Spleen (tissue), 11 donors: Measurements from ENCODE around the gene CD9. TPM values are rescaled to one million over a fixed set of nuclear protein-coding genes. Genes with fewer than 3 reads are reported as not detected.

Experiments used
- DNase-seq: peaks from one replicate; pipeline ENCODE4 v3.0.0-alpha.2; 2020
- H3K27ac ChIP-seq, 8 donors: fragments of 200-600 bp; sonication (generic) in 7 of 8; 1 replicate in 4 of 8; 2 replicates in 4 of 8; pipeline versions ENCODE4 v1.5.0 to v1.8.0; 2016 to 2021; ENCODE audit warnings: inconsistent platforms in 4 of 8, mild to moderate bottlenecking in 4 of 8, moderate library complexity in 1 of 8
- H3K27me3 ChIP-seq, 7 donors: fragments of 200-600 bp; sonication (generic) in 6 of 7; replicated peaks in 1 of 7; 1 replicate in 4 of 7; 2 replicates in 3 of 7; pipeline versions ENCODE4 v1.5.0 to v1.8.0; 2016 to 2021; ENCODE audit warnings: inconsistent platforms in 3 of 7, mild to moderate bottlenecking in 1 of 7
- H3K36me3 ChIP-seq, 6 donors: fragments of 200-600 bp; sonication (generic) in 5 of 6; 1 replicate in 4 of 6; 2 replicates in 2 of 6; pipeline versions ENCODE4 v1.5.0 to v1.8.0; 2016 to 2021; ENCODE audit warnings: inconsistent platforms in 2 of 6
- H3K4me1 ChIP-seq, 6 donors: fragments of 200-600 bp; sonication (generic) in 5 of 6; 1 replicate in 3 of 6; 2 replicates in 3 of 6; pipeline versions ENCODE4 v1.5.0 to v1.8.0; 2016 to 2021; ENCODE audit warnings: inconsistent platforms in 3 of 6
- H3K4me3 ChIP-seq, 8 donors: fragments of 200-600 bp; sonication (generic) in 7 of 8; 1 replicate in 4 of 8; 2 replicates in 4 of 8; pipeline versions ENCODE4 v1.5.0 to v1.8.0; 2016 to 2021; ENCODE audit warnings: inconsistent platforms in 4 of 8, mild to moderate bottlenecking in 4 of 8, moderate library complexity in 2 of 8
- H3K9me3 ChIP-seq, 8 donors: fragments of 200-600 bp; sonication (generic) in 7 of 8; 1 replicate in 4 of 8; 2 replicates in 4 of 8; pipeline versions ENCODE4 v1.5.0 to v1.8.0; 2016 to 2021; ENCODE audit warnings: inconsistent platforms in 4 of 8
- CTCF ChIP-seq, 11 experiments: fragments of 200-600 bp in 7 of 11; fragments of 450-650 bp in 4 of 11; sonication (generic) in 4 of 11; IDR thresholded peaks in 8 of 11; conservative IDR thresholded peaks in 3 of 11; 1 replicate in 7 of 11; 2 replicates in 4 of 11; pipeline versions ENCODE4 v1.4.0 to v1.8.0; 2016 to 2021; ENCODE audit warnings: antibody characterized with exemption in 11 of 11, inconsistent platforms in 4 of 11, mild to moderate bottlenecking in 1 of 11
- POLR2A ChIP-seq, 3 donors: fragments of 450-650 bp; IDR thresholded peaks; one replicate each; pipeline ENCODE4 v1.5.1; 2017; ENCODE audit warnings: antibody characterized with exemption in 3 of 3, mild to moderate bottlenecking in 1 of 3
- POLR2AphosphoS5 ChIP-seq, 3 donors: sonication (generic); formaldehyde crosslinking; IDR thresholded peaks; one replicate each; pipeline ENCODE4 v1.5.1; 2017; ENCODE audit warnings: antibody characterized with exemption in 3 of 3
- WGBS, 5 donors: extraction: QIAGEN DNeasy Blood & Tissue Kit in 3 of 5; methylation state at CpG; one replicate each; pipeline versions ENCODE4 v1.1.5 to v1.1.7; 2013 to 2018; 5-methylcytosine and 5-hydroxymethylcytosine counted together
- intact Hi-C: fragments of 100-400 bp; cut with DNase I; formaldehyde crosslinking; loops from one replicate; pipeline ENCODE4 v1.15.0; 2023; ENCODE audit warnings: low total_unique reads
- polyA plus RNA-seq, 3 donors: library from polyadenylated mRNA; stranded (reverse); fragments of 200-250 nt; gene quantifications; one replicate each; pipeline ENCODE4 v1.2.1, GENCODE V29; 2013
- total RNA-seq, 7 donors: library from RNA; depleted of rRNA in 3 of 7; stranded (reverse); fragments of >200 nt in 3 of 7; fragmentation: NEBNext Ultra II Directional in 4 of 7; extraction: Animal tissue kit (Norgen Biotek cat#: 25700) in 4 of 7; gene quantifications; one replicate each; pipeline versions ENCODE4 v1.1.0 to v1.2.1, GENCODE V29; 2016 to 2021
- donor health status: healthy with polysubstance abuse.
- donor health status: DM: no; HTN: no; CAD: no; lungs with moderate emphysema.
- donor health status: DM: no; HTN: no; CAD: no.
- donor health status: Bipolar disorder and iron deficiency.
- donor health status: healthy.
- donor health status: DM: no; HTN: no; CAD: no.
- donor health status: DM: yes; HTN: yes; CAD: no.

Gene CD9
- total and polyA plus RNA-seq, 10 donors: 16.2 to 113 (median 68.9) TPM

GRCh38 chr12:6269986-6270385, 69.8 kb downstream of the CD9 start:
- 91 to 98% (median 96%) methylated on average over 16 of the region's 16 CpGs for WGBS, 5 donors
- intact Hi-C loops: no loop called here
- H3K27ac ChIP-seq: no peak overlapping the region
- H3K4me1 ChIP-seq: peaks cover 0 to 11% (median 3%) of the 10 kb centered on the region in 6 donors
- peak; percentile 23 for DNase-seq
- TF ChIP-seq POLR2AphosphoS5 (IDR thresholded peaks at IDR 0.05): no peak
- no peak for TF ChIP-seq CTCF (IDR thresholded peaks at IDR 0.05 in 8 of 11, conservative IDR thresholded peaks at IDR 0.05 in 3 of 11)
- TF ChIP-seq POLR2A (IDR thresholded peaks at IDR 0.05): no peak
- H3K27me3 ChIP-seq: peaks cover 0 to 16% (median 0%) of the 10 kb centered on the region in 7 donors
- no peaks in the 10 kb centered on the region for H3K9me3 ChIP-seq
- H3K36me3 ChIP-seq: no peaks in the 10 kb centered on the region
- H3K4me3 ChIP-seq: no peak overlapping the region

- no peaks in the 10 kb centered on the region for H3K9me3 ChIP-seq
- H3K27ac ChIP-seq: no peak overlapping the region
- no peak overlapping the region for H3K4me3 ChIP-seq
- WGBS, 5 donors: 78 to 95% (median 93%) methylated on average over 8 of the region's 8 CpGs
- no peaks in the 10 kb centered on the region for H3K36me3 ChIP-seq
- H3K27me3 ChIP-seq: peaks cover 0 to 23% (median 0%) of the 10 kb centered on the region in 7 donors
- H3K4me1 ChIP-seq: peaks cover 0 to 11% (median 3%) of the 10 kb centered on the region in 6 donors
- TF ChIP-seq CTCF (IDR thresholded peaks at IDR 0.05 in 8 of 11, conservative IDR thresholded peaks at IDR 0.05 in 3 of 11) (no peak), POLR2AphosphoS5 (IDR thresholded peaks at IDR 0.05) (no peak), POLR2A (IDR thresholded peaks at IDR 0.05) (no peak)
- intact Hi-C loops: no loop called here
- DNase-seq: peak; percentile 9
These were observed 71.1 kb downstream of the CD9 start for GRCh38 chr12:6271281-6271680.

- Histone ChIP-seq H3K4me3 (no peak overlapping the region), H3K27me3 (peaks cover 0 to 26% (median 0%) of the 10 kb centered on the region in 7 donors), H3K9me3 (no peaks in the 10 kb centered on the region), H3K27ac (no peak overlapping the region), H3K36me3 (no peaks in the 10 kb centered on the region), H3K4me1 (peaks cover 0 to 13% (median 4%) of the 10 kb centered on the region in 6 donors)
- 77 to 83% (median 79%) methylated on average over 12 of the region's 12 CpGs for WGBS, 5 donors
- intact Hi-C loops: no loop called here
- DNase-seq: peak; percentile 59
- TF ChIP-seq POLR2AphosphoS5 (IDR thresholded peaks at IDR 0.05) (no peak), POLR2A (IDR thresholded peaks at IDR 0.05) (no peak), CTCF (IDR thresholded peaks at IDR 0.05 in 8 of 11, conservative IDR thresholded peaks at IDR 0.05 in 3 of 11) (no peak)
These were observed 72.4 kb downstream of the CD9 start for GRCh38 chr12:6272300-6273204.

GRCh38 chr12:6273205-6273540, 73.0 kb downstream of the CD9 start:
- no peak overlapping the region for H3K27ac ChIP-seq
- no peak for TF ChIP-seq CTCF (IDR thresholded peaks at IDR 0.05 in 8 of 11, conservative IDR thresholded peaks at IDR 0.05 in 3 of 11)
- no peak for TF ChIP-seq POLR2A (IDR thresholded peaks at IDR 0.05)
- no peak for TF ChIP-seq POLR2AphosphoS5 (IDR thresholded peaks at IDR 0.05)
- peaks cover 0 to 32% (median 0%) of the 10 kb centered on the region in 7 donors for H3K27me3 ChIP-seq
- intact Hi-C loops: no loop called here
- no peaks in the 10 kb centered on the region for H3K36me3 ChIP-seq
- H3K4me3 ChIP-seq: no peak overlapping the region
- H3K4me1 ChIP-seq: peaks cover 3 to 19% (median 9%) of the 10 kb centered on the region in 6 donors
- no peaks in the 10 kb centered on the region for H3K9me3 ChIP-seq
- DNase-seq: peak; percentile 24
- WGBS, 5 donors: 86 to 96% (median 91%) methylated on average over 3 to 4 of the region's 4 CpGs
